ENCODE data around the gene TAB2. TPM values are rescaled to one million over a fixed set of nuclear protein-coding genes. Genes with fewer than 3 reads are reported as not detected.

TAB2 gene
- total RNA-seq, 1 experiment from 2014 or later: 38.1 TPM

DNA sequence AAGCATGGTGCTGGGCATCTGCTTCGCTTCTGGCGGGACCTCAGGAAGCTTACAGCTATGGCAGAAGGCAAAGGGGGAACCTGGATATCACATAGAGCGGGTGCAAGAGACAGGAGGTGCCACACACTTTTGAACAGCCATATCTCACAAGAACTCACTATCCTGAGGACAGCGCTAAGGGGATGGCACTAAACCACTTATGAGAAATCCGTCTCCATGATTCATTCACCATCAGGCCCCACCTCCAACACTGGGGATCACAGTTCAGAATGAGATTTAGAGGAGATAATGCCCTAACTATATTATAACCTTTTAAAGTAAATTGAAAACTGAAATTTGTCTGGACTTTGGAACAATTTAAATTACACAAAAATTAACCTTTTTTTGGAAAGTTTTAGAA is 44.8 kb downstream of the TAB2 start:
- peaks cover 19% of the 10 kb centered on the region for H3K4me1 Mint-ChIP-seq (ENCODE audit: low read depth, unreplicated experiment)
- no peak overlapping the region for H3K27ac Mint-ChIP-seq (ENCODE audit: unreplicated experiment)
- H3K27me3 Mint-ChIP-seq (ENCODE audit: unreplicated experiment): no peaks in the 10 kb centered on the region
- TF ChIP-seq, protein P1, sequence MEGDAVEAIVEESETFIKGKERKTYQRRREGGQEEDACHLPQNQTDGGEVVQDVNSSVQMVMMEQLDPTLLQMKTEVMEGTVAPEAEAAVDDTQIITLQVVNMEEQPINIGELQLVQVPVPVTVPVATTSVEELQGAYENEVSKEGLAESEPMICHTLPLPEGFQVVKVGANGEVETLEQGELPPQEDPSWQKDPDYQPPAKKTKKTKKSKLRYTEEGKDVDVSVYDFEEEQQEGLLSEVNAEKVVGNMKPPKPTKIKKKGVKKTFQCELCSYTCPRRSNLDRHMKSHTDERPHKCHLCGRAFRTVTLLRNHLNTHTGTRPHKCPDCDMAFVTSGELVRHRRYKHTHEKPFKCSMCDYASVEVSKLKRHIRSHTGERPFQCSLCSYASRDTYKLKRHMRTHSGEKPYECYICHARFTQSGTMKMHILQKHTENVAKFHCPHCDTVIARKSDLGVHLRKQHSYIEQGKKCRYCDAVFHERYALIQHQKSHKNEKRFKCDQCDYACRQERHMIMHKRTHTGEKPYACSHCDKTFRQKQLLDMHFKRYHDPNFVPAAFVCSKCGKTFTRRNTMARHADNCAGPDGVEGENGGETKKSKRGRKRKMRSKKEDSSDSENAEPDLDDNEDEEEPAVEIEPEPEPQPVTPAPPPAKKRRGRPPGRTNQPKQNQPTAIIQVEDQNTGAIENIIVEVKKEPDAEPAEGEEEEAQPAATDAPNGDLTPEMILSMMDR (IDR thresholded peaks at IDR 0.05; ENCODE audit: unreplicated experiment): no peak
- DNase-seq: no peak
- peaks cover 5% of the 10 kb centered on the region for H3K9me3 Mint-ChIP-seq (ENCODE audit: low read depth, unreplicated experiment)
- no TSS peak for BruUV-seq (replicated peaks)
- CTCF ChIA-PET: no interaction called here
- intact Hi-C loops (cut with micrococcal nuclease; ENCODE audit: unreplicated experiment): no loop called here
- H3K36me3 Mint-ChIP-seq (ENCODE audit: insufficient read depth, unreplicated experiment): no peaks in the 10 kb centered on the region
- H3K4me3 Mint-ChIP-seq (ENCODE audit: low read depth, unreplicated experiment): no peak overlapping the region

DNA sequence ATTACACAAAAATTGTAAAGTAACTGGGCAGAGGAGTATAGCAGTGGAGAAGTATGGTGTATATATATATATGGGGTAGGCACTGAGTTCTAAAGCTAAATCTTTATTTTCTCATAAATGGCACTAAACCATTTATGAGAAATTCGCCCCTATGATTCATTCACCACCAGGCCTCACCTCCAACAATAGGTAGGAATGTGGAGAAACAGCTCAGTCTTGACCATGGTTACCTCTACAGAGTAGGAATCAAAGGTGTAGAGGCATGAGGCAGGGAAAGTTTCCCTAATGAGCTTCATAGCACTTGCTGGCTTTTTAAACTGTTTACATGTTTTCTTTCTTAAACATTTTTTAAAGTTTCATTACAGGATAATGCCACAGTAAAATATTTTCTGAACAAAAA is 45.6 kb downstream of the TAB2 start:
- Mint-ChIP-seq H3K9me3 (ENCODE audit: low read depth, unreplicated experiment) (peaks cover 5% of the 10 kb centered on the region), H3K4me3 (ENCODE audit: low read depth, unreplicated experiment) (no peak overlapping the region), H3K27ac (ENCODE audit: unreplicated experiment) (no peak overlapping the region), H3K4me1 (ENCODE audit: low read depth, unreplicated experiment) (peaks cover 19% of the 10 kb centered on the region), H3K27me3 (ENCODE audit: unreplicated experiment) (no peaks in the 10 kb centered on the region), H3K36me3 (ENCODE audit: insufficient read depth, unreplicated experiment) (no peaks in the 10 kb centered on the region)
- intact Hi-C loops (cut with micrococcal nuclease; ENCODE audit: unreplicated experiment): no loop called here
- no TSS peak for BruUV-seq (replicated peaks)
- CTCF ChIA-PET: interaction anchor here (0.5 kb wide), 1 partner anchor 84 kb away, joined by 6 read pairs; no protein-coding TSS in a partner anchor
- TF ChIP-seq, protein P1 (IDR thresholded peaks at IDR 0.05; ENCODE audit: unreplicated experiment): no peak
- DNase-seq: peak; percentile 12

DNA sequence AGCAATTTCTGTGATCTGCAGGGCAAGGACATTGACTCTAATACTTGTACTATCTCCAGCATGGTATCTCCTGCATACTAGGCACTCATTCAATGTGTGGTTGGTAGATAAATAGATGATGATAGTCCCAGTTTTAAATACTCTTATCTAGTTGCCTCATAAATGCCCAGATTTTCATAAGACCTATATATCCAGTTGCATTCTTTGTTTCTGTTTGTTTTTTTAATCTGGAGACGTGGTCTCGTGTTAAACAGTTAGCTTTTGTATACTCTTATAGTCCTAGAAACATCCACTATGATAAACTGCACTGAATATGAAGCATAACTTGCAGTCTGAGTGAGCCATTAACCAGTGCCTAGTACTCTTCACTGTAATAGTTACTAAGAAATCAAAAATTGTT is 47.0 kb downstream of the TAB2 start:
- TF ChIP-seq, protein P1 (IDR thresholded peaks at IDR 0.05; ENCODE audit: unreplicated experiment): no peak
- no TSS peak for BruUV-seq (replicated peaks)
- CTCF ChIA-PET: no interaction called here
- Mint-ChIP-seq H3K27me3 (ENCODE audit: unreplicated experiment) (no peaks in the 10 kb centered on the region), H3K36me3 (ENCODE audit: insufficient read depth, unreplicated experiment) (no peaks in the 10 kb centered on the region), H3K4me1 (ENCODE audit: low read depth, unreplicated experiment) (peaks cover 19% of the 10 kb centered on the region), H3K4me3 (ENCODE audit: low read depth, unreplicated experiment) (no peak overlapping the region), H3K27ac (ENCODE audit: unreplicated experiment) (no peak overlapping the region), H3K9me3 (ENCODE audit: low read depth, unreplicated experiment) (peaks cover 5% of the 10 kb centered on the region)
- intact Hi-C loops (cut with micrococcal nuclease; ENCODE audit: unreplicated experiment): no loop called here
- no peak for DNase-seq

DNA sequence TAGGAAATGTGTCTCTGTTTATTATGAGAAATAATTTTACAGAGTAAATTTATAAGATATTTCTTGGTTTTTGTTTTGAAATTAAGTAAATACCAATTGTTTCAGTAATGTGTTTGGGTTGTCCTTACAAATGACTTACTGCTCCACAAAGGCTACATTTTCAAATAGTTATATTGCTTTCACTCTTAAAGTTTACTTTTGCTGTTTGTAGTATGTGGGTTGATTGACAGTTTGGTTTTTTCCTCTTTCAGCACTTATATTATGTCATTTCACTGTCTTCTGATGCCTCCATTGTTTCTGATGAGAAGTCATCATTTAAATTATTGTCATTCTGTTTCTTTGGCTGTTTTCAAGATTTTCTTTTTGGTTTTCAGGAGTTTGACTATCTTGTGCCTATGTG is 47.7 kb downstream of the TAB2 start:
- no peak overlapping the region for H3K27ac Mint-ChIP-seq (ENCODE audit: unreplicated experiment)
- no peaks in the 10 kb centered on the region for H3K36me3 Mint-ChIP-seq (ENCODE audit: insufficient read depth, unreplicated experiment)
- DNase-seq: no peak
- H3K9me3 Mint-ChIP-seq (ENCODE audit: low read depth, unreplicated experiment): peaks cover 5% of the 10 kb centered on the region
- no TSS peak for BruUV-seq (replicated peaks)
- TF ChIP-seq, protein P1 (IDR thresholded peaks at IDR 0.05; ENCODE audit: unreplicated experiment): no peak
- no peak overlapping the region for H3K4me3 Mint-ChIP-seq (ENCODE audit: low read depth, unreplicated experiment)
- H3K4me1 Mint-ChIP-seq (ENCODE audit: low read depth, unreplicated experiment): peaks cover 19% of the 10 kb centered on the region
- intact Hi-C loops (cut with micrococcal nuclease; ENCODE audit: unreplicated experiment): no loop called here
- H3K27me3 Mint-ChIP-seq (ENCODE audit: unreplicated experiment): no peaks in the 10 kb centered on the region
- CTCF ChIA-PET: no interaction called here

Measured in Calu3 (cell line).